K562 (cell line): ENCODE data around the gene POLR2A. TPM values are rescaled to one million over a fixed set of nuclear protein-coding genes. Genes with fewer than 3 reads are reported as not detected.

Source experiments
- ATAC-seq: fragments of 200-7000 bp; cut with Tn5 transposase; 3 replicates; pipeline ENCODE4 v1.9.1; 2020; ENCODE audit warnings: moderate library complexity
- BruUV-seq: library from RNA; stranded (reverse); fragments of 400-500 nt; replicated peaks from 2 replicates; lab custom pipeline; 2021; lab: Mats Ljungman, UMichigan
- CTCF ChIA-PET: fragments of 300-600 bp; formaldehyde crosslinking; extraction: SDS; loops from one replicate; lab custom pipeline; 2021; ENCODE audit warnings: low intra/inter-chr PET ratio; lab: Yijun Ruan, JAX
- POLR2A ChIA-PET: fragments of 300-600, 350-650 bp; sonication (Branson Sonifier 250); formaldehyde crosslinking; extraction: SDS; loops from one replicate; lab custom pipeline; 2021; ENCODE audit warnings: antibody characterized with exemption, inconsistent platforms; lab: Yijun Ruan, JAX
- DNase-seq, 4 experiments: peaks; one replicate each; pipeline versions ENCODE4 v3.0.0 to v3.0.0-alpha.2; 2011 to 2018; ENCODE audit warnings: low spot score in 3 of 4, mixed read lengths in 3 of 4; ENCODE audit errors: extremely low read depth in 1 of 4
- FAIRE-seq: peaks from 2 replicates; lab custom pipeline; 2011; peaks lifted over from hg19 to GRCh38; lab: Jason Lieb, UNC
- H2AFZ ChIP-seq: 2 replicates; pipeline ENCODE4 v1.6.0; 2011; ENCODE audit warnings: low read depth, low read length, control low read depth, inconsistent platforms
- H3K27ac ChIP-seq: fragments of 200-600 bp; 3 replicates; pipeline ENCODE4 v1.8.0; 2011; ENCODE audit warnings: low read depth, mild to moderate bottlenecking, control low read depth, inconsistent platforms, low read length, moderate library complexity, mixed read lengths; ENCODE audit errors: extremely low read depth
- H3K27me3 ChIP-seq, 2 experiments: fragments of 300-600 bp in 1 of 2; 2 replicates in 1 of 2; 3 replicates in 1 of 2; pipeline versions ENCODE4 v1.6.0 to v1.8.0; 2011; ENCODE audit warnings: inconsistent platforms in 2 of 2, low read length in 2 of 2, mild to moderate bottlenecking in 1 of 2, mixed read lengths in 1 of 2, moderate library complexity in 1 of 2; ENCODE audit not compliant: control insufficient read depth in 2 of 2, insufficient read depth in 2 of 2
- H3K36me3 ChIP-seq: fragments of 300-600 bp; 3 replicates; pipeline ENCODE4 v1.8.0; 2011; ENCODE audit warnings: mild to moderate bottlenecking, low read length, inconsistent platforms; ENCODE audit not compliant: control insufficient read depth, insufficient read depth
- H3K4me1 ChIP-seq, 2 experiments: fragments of 200-600 bp in 1 of 2; replicated peaks in 1 of 2; 2 replicates in 1 of 2; 3 replicates in 1 of 2; pipeline versions ENCODE4 v1.5.1 to v1.8.0; 2011; ENCODE audit warnings: inconsistent platforms in 2 of 2, low read length in 2 of 2, mild to moderate bottlenecking in 1 of 2, mixed read lengths in 1 of 2, moderate library complexity in 1 of 2; ENCODE audit not compliant: control insufficient read depth in 2 of 2, insufficient read depth in 2 of 2
- H3K4me2 ChIP-seq: 2 replicates; pipeline ENCODE4 v1.6.1; 2011; ENCODE audit warnings: low read length, control low read depth, inconsistent platforms, mixed read lengths; ENCODE audit not compliant: insufficient read depth
- H3K4me3 ChIP-seq: fragments of 200-600 bp; sonication (generic), shearing (Covaris generic); 2 replicates; pipeline ENCODE4 v1.5.1; 2016; ENCODE audit warnings: control low read depth, inconsistent platforms
- H3K79me2 ChIP-seq: fragments of 200-600 bp; 3 replicates; pipeline ENCODE4 v1.8.0; 2011; ENCODE audit warnings: low read length, inconsistent platforms; ENCODE audit not compliant: control insufficient read depth, insufficient read depth
- H3K9ac ChIP-seq, 2 experiments: 2 replicates each; pipeline versions ENCODE4 v1.6.0 to v1.6.1; 2011; ENCODE audit warnings: low read depth in 2 of 2, low read length in 2 of 2, control low read depth in 1 of 2, inconsistent platforms in 1 of 2, mild to moderate bottlenecking in 1 of 2, mixed read lengths in 1 of 2; ENCODE audit not compliant: insufficient read depth in 1 of 2
- H3K9me1 ChIP-seq: one replicate; pipeline ENCODE4 v1.6.0; 2011; ENCODE audit warnings: inconsistent platforms, mild to moderate bottlenecking, low read length, moderate library complexity; ENCODE audit not compliant: control insufficient read depth, insufficient read depth
- H3K9me3 ChIP-seq: replicated peaks from 2 replicates; pipeline ENCODE4 v1.5.1; 2011; ENCODE audit warnings: low read depth, low read length, inconsistent platforms; ENCODE audit not compliant: control insufficient read depth, insufficient read depth
- H4K20me1 ChIP-seq: replicated peaks from 2 replicates; pipeline ENCODE4 v1.6.1; 2011; ENCODE audit warnings: low read length, inconsistent platforms, mixed read lengths; ENCODE audit not compliant: control insufficient read depth, insufficient read depth
- E2F6 ChIP-seq, 2 experiments: IDR thresholded peaks; 2 replicates each; pipeline ENCODE4 v1.6.1; 2011; ENCODE audit warnings: borderline replicate concordance in 1 of 2, control low read depth in 1 of 2, low read depth in 1 of 2, low read length in 1 of 2, mild to moderate bottlenecking in 1 of 2, mixed read lengths in 1 of 2, moderate library complexity in 1 of 2; ENCODE audit not compliant: insufficient read depth in 1 of 2, insufficient read length in 1 of 2, poor library complexity in 1 of 2, severe bottlenecking in 1 of 2; ENCODE audit errors: extremely low read depth in 1 of 2
- E2F8 ChIP-seq: fragments of 450-650 bp; IDR thresholded peaks from 2 replicates; pipeline ENCODE4 v1.7.1; 2018; ENCODE audit warnings: mild to moderate bottlenecking, low read depth; ENCODE audit not compliant: partially characterized antibody
- ETS2 ChIP-seq: IDR thresholded peaks from 2 replicates; pipeline ENCODE4 v1.6.1; 2016; ENCODE audit warnings: borderline replicate concordance, missing genetic modification characterization, mild to moderate bottlenecking, moderate library complexity, missing compliant biosample characterization; ENCODE audit not compliant: poor library complexity, severe bottlenecking
- GTF2F1 ChIP-seq: IDR thresholded peaks from 2 replicates; pipeline ENCODE4 v1.6.1; 2011; ENCODE audit warnings: low read depth, low read length, improper control_type of control experiment
- MAFG ChIP-seq: fragments of 450-650 bp; conservative IDR thresholded peaks from 2 replicates; pipeline ENCODE4 v1.6.1; 2016; ENCODE audit warnings: missing genetic modification characterization, missing compliant biosample characterization
- MCM2 ChIP-seq: fragments of 450-650 bp; IDR thresholded peaks from 2 replicates; pipeline ENCODE4 v1.6.1; 2017; ENCODE audit warnings: low read depth, mild to moderate bottlenecking
- NCOA1 ChIP-seq: fragments of 450-650 bp; IDR thresholded peaks from 2 replicates; pipeline ENCODE4 v1.6.1; 2016; ENCODE audit warnings: low read depth
- NR2C2 ChIP-seq, 2 experiments: fragments of 200-800 bp in 1 of 2; sonication (Bioruptor generic) in 1 of 2; sonication (generic) in 1 of 2; formaldehyde crosslinking in 1 of 2; IDR thresholded peaks; 2 replicates each; pipeline versions ENCODE4 v1.6.1 to v1.8.0; 2016 to 2022; ENCODE audit warnings: mild to moderate bottlenecking in 1 of 2, missing compliant biosample characterization in 1 of 2, missing genetic modification characterization in 1 of 2, missing genetic modification reagents in 1 of 2
- RBBP5 ChIP-seq: fragments of 200-600 bp; sonication (generic); IDR thresholded peaks from 2 replicates; pipeline ENCODE4 v1.6.1; 2012; ENCODE audit warnings: borderline replicate concordance, mild to moderate bottlenecking, low read length, control low read depth, inconsistent platforms; ENCODE audit not compliant: insufficient read depth, poor library complexity, severe bottlenecking
- SMAD3 ChIP-seq: fragments of 450-650 bp; formaldehyde crosslinking; conservative IDR thresholded peaks from 2 replicates; pipeline ENCODE4 v1.4.0; 2020; ENCODE audit warnings: mild to moderate bottlenecking
- SPI1 ChIP-seq: IDR thresholded peaks from 2 replicates; pipeline ENCODE4 v1.6.1; 2011; ENCODE audit warnings: low read depth, low read length, control low read depth, borderline replicate concordance
- SRSF7 ChIP-seq: fragments of 200-400 bp; formaldehyde crosslinking; optimal IDR thresholded peaks from 2 replicates; pipeline ENCODE3; 2017; ENCODE audit warnings: mild to moderate bottlenecking, low read depth, low read length
- ZNF12 ChIP-seq: sonication (generic); formaldehyde crosslinking; IDR thresholded peaks from 2 replicates; pipeline ENCODE4 v1.4.0; 2020; ENCODE audit warnings: mild to moderate bottlenecking, missing genetic modification reagents
- WGBS: fragments of 100-300 bp; shearing (Covaris generic); methylation state at CpG from one replicate; pipeline ENCODE4 v1.1.6; 2016; ENCODE audit warnings: low coverage, mixed read lengths; ENCODE audit not compliant: insufficient coverage; ENCODE audit errors: missing lambda C conversion rate; 5-methylcytosine and 5-hydroxymethylcytosine counted together
- in situ Hi-C: fragments of 300-500 bp; cut with MboI; formaldehyde crosslinking; loops from 4 replicates; pipeline ENCODE4 v1.15.0; 2018; ENCODE audit warnings: inconsistent platforms, mixed read lengths
- intact Hi-C: fragments of 100-400 bp; cut with micrococcal nuclease; formaldehyde crosslinking; loops from 2 replicates; pipeline ENCODE4 v1.14.2; 2022
- polyA plus RNA-seq, 8 experiments: library from polyadenylated mRNA; depleted of rRNA in 4 of 8; stranded (reverse) in 5 of 8; unstranded in 3 of 8; fragments of >200 nt; fragmentation: Nextera tagmentation in 2 of 8; fragmentation: Illumina TruSeq in 1 of 8; extraction: Ambion mirVana in 2 of 8; extraction: Trizol in 1 of 8; gene quantifications; 2 replicates each; pipeline versions ENCODE4 v1.2.1 to v1.2.3, GENCODE V29; 2011 to 2014; ENCODE audit warnings: inconsistent platforms in 1 of 8, missing spikeins in 1 of 8
- total RNA-seq, 7 experiments: library from RNA; depleted of rRNA in 6 of 7; stranded (reverse); fragments of >200 nt in 6 of 7; fragmentation: Illumina TruSeq in 2 of 7; extraction: Trizol in 2 of 7; gene quantifications; 2 replicates each; pipeline versions ENCODE4 v1.2.1 to v1.2.3, GENCODE V29; 2011 to 2021; ENCODE audit warnings: low replicate concordance in 1 of 7

POLR2A gene
- total and polyA plus RNA-seq, 9 of the 15 experiments (the other 6 are each of a cell fraction or from before 2014, with no cell fraction given), result 1.3 to 109 (median 12.4) TPM

- no peak overlapping the region for H2AFZ ChIP-seq
- in situ Hi-C loops (no loop called here), intact Hi-C loops (no loop called here)
- no peak overlapping the region for H3K4me3 ChIP-seq
- peaks cover 4 to 19% of the 10 kb centered on the region in 2 experiments; a peak in 3 of 5 replicates for H3K4me1 ChIP-seq
- H3K27me3 ChIP-seq, result no peaks in the 10 kb centered on the region
- no peaks in the 10 kb centered on the region for H4K20me1 ChIP-seq
- ATAC-seq (no peak), DNase-seq (no peak), FAIRE-seq (no peak)
- 60% methylated on average over 5 of the region's 6 CpGs for WGBS
- no TSS peak for BruUV-seq
- H3K27ac ChIP-seq, result no peak overlapping the region
- no peaks in the 10 kb centered on the region for H3K9me3 ChIP-seq
- H3K9ac ChIP-seq, result no peak overlapping the region
- H3K36me3 ChIP-seq, result no peaks in the 10 kb centered on the region
- ChIA-PET CTCF (no interaction called here), POLR2A (interaction anchor here (1.3 kb wide), 1 partner anchor 10 kb away, joined by 3 read pairs; no protein-coding TSS in a partner anchor)
- no peaks in the 10 kb centered on the region for H3K79me2 ChIP-seq
- no peaks in the 10 kb centered on the region for H3K9me1 ChIP-seq
- H3K4me2 ChIP-seq, result no peak overlapping the region
- TF ChIP-seq SPI1, result no peak
- no peak for TF ChIP-seq RBBP5
- TF ChIP-seq NR2C2 (CRISPR knock-in tag; IDR thresholded peaks at IDR 0.05), result no peak
- TF ChIP-seq NR2C2 (tag; IDR thresholded peaks at IDR 0.05), result no peak
- no peak for TF ChIP-seq SMAD3 (CRISPR knock-in tag)
- TF ChIP-seq E2F8, result no peak
- no peak for TF ChIP-seq GTF2F1
- no peak for TF ChIP-seq ETS2
- no peak for TF ChIP-seq MAFG
- TF ChIP-seq NCOA1, result no peak
- TF ChIP-seq SRSF7, result no peak
- TF ChIP-seq ZNF12 (CRISPR knock-in tag), result no peak
- no peak for TF ChIP-seq MCM2
- no peak for TF ChIP-seq E2F6 (IDR thresholded peaks at IDR 0.05; ENCODE audit: borderline replicate concordance in 1 of 2, extremely low read depth in 1 of 2, insufficient read depth in 1 of 2, insufficient read length in 1 of 2, low read depth in 1 of 2, low read length in 1 of 2, poor library complexity in 1 of 2, severe bottlenecking in 1 of 2)
Observed at GRCh38 chr17:7544911-7545310, 60.7 kb downstream of the POLR2A start.
